GM15510 (cell line): Measurements from ENCODE around the gene EPHX1.

Experiments
- POLR2A ChIP-seq: IDR thresholded peaks from 3 replicates; pipeline ENCODE4 v1.6.1; 2011; ENCODE audit warnings: borderline replicate concordance; ENCODE audit not compliant: insufficient read length; ENCODE audit errors: extremely low read depth

EPHX1 gene

GRCh38 chr1:225828706-225829345 is 18.9 kb downstream of the EPHX1 start:
- TF ChIP-seq POLR2A: no peak

DNA sequence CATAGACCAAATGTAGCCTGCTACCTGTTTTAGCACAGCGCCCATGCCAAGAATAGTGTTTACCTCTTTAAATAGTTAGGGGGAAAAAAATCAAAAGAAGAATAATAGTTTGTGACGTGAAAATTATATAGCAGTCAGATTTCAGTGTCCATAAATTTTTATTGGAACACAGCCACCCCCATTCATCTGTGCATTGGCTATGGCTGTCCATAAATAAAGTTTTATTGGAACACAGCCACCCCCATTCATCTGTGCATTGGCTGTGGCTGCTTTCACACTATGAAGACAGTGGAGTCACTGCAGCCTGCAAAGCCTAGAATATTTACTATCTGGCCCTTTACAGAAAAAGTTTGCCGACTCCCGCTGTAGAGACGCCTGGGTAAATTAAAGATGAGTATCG is 20.9 kb downstream of the EPHX1 start:
- TF ChIP-seq POLR2A: no peak

- TF ChIP-seq POLR2A: no peak
Measured at GRCh38 chr1:225834417-225835329, 24.7 kb downstream of the EPHX1 start.

- no peak for TF ChIP-seq POLR2A
Measured at GRCh38 chr1:225835856-225836255, 25.9 kb downstream of the EPHX1 start.

GRCh38 chr1:225838793-225839192 is 28.9 kb downstream of the EPHX1 start:
- no peak for TF ChIP-seq POLR2A

GRCh38 chr1:225840223-225840610 is 30.3 kb downstream of the EPHX1 start:
- no peak for TF ChIP-seq POLR2A

GRCh38 chr1:225840713-225841112 is 30.8 kb downstream of the EPHX1 start:
- TF ChIP-seq POLR2A: no peak

- no peak for TF ChIP-seq POLR2A
Measured at GRCh38 chr1:225842074-225842473, 32.1 kb downstream of the EPHX1 start.

DNA sequence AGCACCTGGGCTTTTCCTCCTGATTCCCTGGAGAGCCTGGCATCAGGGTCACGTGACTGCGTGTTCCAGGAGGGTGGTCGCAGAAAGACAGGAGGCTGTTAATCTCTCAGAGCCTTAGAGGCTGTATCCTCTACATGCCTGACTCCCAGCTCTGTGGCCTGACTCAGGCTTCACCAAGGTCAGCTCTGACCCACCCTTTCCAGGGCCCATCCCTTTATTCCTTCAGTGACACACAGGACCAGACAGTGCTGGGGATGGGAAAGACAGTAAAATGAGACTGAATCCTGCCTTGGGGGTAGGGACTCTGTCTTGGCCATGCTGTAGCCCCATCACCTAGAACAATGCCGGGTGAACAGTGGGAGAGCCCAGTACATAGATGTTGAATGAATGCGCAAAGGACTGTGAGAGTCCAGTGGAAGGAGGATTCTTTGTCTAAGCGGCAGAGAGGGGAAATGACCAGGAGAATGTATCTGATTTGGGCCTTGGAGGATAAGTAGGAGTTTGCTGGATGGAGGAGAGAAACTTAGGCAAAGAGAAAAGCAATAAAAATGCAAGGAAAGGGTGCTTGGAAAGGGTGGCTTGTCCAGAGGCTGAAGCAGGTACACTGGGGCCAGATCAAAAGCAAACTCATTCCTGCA is 33.0 kb downstream of the EPHX1 start:
- no peak for TF ChIP-seq POLR2A

- no peak for TF ChIP-seq POLR2A
Measured at GRCh38 chr1:225843426-225843795, 33.5 kb downstream of the EPHX1 start.

GRCh38 chr1:225844236-225845061 is 34.5 kb downstream of the EPHX1 start:
- no peak for TF ChIP-seq POLR2A

GRCh38 chr1:225845097-225845496 is 35.2 kb downstream of the EPHX1 start:
- TF ChIP-seq POLR2A: no peak

DNA sequence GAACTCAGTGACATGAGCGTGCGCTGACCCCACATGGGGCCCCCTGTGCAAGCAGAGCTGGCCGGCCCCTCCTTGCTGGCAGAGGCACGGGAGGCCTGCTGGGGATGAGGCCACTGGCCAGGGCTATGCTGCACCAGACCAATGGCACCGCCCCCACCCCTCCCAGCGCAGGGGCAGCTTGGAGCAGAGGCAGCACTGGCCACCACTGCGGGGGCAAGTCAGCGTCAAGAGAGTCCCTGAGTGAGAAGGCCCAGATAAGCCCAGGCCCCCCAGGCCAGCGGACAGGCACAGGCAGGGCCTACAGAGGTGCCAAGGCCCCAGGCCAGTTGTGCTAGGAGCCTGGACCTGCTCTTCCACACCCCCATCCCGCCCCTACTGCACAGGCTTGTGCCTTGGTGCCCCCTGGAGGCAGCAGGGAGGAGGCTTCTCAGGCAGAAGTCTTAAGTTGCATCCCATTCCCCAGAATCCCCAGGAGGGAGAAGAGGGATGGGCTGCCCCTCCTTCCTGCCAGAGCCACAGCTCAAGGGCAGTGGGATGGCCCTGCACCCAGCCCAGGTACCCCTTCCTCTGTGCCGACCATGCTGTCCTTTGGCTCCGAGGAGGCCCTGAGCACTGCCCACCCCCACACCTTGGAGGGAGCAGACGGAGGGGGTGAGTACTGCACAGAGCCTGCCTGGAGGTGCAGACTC is 35.8 kb downstream of the EPHX1 start:
- TF ChIP-seq POLR2A: no peak

DNA sequence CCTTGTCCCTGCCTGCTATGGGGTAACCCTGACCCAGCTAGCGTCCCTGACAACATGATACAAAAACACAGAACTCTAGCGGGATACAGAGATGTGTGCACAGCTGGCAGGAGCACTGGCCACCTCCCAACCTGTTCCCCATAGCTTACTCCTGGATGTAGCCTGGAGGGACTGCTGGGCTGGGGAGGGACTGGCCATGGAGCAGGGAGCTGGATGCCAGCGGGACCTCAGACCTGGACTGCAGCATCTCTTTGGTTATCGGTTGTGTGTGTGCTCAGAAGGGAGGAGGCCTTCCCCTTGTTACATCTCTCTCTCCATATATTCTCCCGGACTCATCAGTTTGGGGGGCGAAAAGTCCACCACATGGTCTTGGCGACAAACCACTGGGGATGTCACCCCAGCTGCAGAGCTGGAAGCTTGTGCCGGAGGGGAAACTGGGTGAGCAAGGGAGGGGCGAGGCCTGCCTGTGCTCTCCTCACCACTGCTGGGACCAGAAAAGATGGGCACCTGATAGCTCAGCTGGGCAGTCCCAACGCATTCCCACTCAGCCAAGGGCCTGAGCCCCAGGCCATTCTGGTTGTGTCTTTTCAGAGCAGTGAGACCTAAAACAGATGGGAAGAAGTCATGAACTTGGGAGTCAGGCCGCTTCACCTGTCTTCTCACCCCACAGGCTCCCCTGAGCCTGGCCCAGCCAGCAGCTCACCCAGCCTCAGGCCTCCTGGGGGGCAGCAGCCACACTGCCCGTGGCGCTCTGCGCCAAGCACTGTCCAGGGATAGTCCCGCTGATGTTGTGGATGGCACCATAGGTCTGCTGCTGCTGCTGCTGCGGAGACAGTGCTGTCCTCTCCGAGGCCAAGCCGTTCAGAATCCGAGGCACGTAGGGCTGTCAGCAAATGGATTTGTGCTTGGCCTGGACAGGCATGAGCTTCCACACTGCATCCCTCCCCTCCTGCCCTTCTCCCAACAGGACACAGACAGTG is 36.7 kb downstream of the EPHX1 start:
- TF ChIP-seq POLR2A: no peak

- TF ChIP-seq POLR2A: no peak
Measured at GRCh38 chr1:225847610-225848009, 37.7 kb downstream of the EPHX1 start.
